GM10266 (cell line): ENCODE data around the gene FAM120C.

Source experiments
- DNase-seq: peaks from one replicate; pipeline ENCODE4 v3.0.0; 2012; ENCODE audit errors: extremely low spot score
- TF ChIP-seq, protein P1 (sequence below): IDR thresholded peaks from 2 replicates; pipeline ENCODE4 v1.5.1; 2012; ENCODE audit warnings: mild to moderate bottlenecking, low read depth; ENCODE audit not compliant: control insufficient read depth, insufficient read depth; ENCODE audit errors: missing control alignments

The FAM120C gene

DNA sequence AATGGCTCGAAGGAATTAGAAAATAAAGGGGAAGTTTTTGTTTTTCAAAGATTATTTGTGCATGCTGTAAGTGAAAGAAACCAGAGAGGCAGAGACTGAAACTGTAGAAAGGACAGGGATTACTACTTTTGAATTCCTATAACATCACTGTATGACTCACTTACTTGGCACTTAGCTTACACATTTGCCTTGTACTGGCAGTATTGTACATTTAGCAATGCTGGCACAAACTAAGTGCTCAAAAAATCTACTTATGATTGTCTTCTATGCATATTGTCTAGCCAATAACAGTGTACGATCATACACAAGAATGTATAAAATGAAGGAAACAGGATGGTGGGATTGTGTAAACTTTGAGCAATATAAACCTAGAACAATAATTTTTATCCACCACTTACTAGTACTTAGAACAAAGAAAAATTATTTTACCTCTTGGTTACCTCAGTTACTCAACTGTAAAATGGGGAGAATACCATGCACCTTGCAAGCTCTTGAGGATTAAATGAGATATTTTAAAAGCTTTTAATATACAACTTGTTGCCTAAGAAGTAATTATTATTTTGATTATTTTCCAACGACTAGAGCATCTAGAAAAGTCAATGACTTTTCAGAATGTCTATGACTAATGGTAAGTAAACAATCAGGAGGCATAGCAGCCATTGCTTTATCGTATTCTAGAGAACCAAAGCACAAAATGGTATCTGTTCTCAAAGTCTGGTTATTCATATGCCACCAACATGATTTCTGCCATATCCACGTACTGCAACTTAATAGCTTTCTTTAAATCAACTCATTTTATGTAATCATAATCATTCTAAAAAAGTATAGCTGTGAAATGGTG, 4.7 kb downstream of the FAM120C start:
- no peak for DNase-seq
- TF ChIP-seq, protein P1, sequence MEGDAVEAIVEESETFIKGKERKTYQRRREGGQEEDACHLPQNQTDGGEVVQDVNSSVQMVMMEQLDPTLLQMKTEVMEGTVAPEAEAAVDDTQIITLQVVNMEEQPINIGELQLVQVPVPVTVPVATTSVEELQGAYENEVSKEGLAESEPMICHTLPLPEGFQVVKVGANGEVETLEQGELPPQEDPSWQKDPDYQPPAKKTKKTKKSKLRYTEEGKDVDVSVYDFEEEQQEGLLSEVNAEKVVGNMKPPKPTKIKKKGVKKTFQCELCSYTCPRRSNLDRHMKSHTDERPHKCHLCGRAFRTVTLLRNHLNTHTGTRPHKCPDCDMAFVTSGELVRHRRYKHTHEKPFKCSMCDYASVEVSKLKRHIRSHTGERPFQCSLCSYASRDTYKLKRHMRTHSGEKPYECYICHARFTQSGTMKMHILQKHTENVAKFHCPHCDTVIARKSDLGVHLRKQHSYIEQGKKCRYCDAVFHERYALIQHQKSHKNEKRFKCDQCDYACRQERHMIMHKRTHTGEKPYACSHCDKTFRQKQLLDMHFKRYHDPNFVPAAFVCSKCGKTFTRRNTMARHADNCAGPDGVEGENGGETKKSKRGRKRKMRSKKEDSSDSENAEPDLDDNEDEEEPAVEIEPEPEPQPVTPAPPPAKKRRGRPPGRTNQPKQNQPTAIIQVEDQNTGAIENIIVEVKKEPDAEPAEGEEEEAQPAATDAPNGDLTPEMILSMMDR = no peak

DNA sequence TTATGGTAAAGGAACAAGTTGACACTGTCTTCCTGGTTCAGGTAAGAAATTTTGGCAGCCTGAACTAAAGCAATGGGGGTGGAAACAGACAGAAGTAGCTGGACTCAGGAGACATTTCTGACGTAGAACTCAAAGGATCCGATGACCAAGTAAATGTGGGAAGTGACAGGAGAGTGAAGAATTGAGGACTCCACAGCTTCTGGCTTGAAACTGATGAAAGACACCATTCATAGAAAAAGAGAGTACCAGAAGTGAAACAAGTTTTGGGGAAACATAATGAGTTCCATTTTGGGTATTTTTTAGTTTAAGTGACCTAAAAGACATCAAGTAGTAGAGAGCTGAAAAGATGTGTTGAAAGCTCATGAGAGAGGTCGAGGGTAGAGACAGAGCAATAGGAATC, 5.7 kb downstream of the FAM120C start:
- no peak for DNase-seq
- TF ChIP-seq, protein P1 = no peak

DNA sequence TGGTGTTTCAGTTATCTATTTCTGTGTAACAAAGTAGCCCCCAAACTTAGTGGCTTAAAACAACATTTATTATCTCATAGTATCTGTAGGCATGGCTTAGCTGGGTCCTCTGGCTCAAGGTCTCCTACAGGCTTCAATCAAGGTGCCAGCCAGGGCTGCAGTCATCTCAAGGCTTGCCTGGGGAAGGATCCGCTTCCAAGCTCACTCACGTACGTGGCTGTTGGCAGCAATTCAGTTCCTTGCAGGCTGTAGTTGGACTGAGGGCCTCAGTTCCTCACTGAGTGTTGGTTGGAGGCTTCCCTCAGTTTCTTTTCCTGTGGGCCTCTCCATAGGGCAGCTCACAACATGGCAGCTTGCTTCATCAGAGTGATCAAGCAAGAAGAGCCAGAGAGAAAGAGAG, 9.3 kb downstream of the FAM120C start:
- TF ChIP-seq, protein P1 = no peak
- DNase-seq = no peak

DNA sequence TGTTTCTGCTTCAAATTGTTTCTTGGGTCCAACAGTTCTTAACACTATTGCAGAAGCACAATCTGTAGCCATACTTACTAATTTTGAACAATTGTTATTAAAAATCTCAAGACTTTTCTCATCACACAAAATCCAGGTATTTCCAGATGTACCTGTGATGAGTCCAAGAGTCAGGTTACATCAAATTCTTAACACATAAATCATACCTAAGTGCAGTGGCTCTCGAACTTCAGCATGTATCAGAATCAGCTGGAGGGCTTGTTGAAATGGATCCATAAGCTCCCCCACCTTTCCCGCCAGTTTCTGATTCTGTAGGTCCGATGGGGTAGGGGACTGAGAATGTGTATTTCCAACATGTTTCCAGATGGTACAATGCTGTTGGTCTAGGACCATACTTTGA, 10.6 kb downstream of the FAM120C start:
- DNase-seq = no peak
- TF ChIP-seq, protein P1 = no peak

DNA sequence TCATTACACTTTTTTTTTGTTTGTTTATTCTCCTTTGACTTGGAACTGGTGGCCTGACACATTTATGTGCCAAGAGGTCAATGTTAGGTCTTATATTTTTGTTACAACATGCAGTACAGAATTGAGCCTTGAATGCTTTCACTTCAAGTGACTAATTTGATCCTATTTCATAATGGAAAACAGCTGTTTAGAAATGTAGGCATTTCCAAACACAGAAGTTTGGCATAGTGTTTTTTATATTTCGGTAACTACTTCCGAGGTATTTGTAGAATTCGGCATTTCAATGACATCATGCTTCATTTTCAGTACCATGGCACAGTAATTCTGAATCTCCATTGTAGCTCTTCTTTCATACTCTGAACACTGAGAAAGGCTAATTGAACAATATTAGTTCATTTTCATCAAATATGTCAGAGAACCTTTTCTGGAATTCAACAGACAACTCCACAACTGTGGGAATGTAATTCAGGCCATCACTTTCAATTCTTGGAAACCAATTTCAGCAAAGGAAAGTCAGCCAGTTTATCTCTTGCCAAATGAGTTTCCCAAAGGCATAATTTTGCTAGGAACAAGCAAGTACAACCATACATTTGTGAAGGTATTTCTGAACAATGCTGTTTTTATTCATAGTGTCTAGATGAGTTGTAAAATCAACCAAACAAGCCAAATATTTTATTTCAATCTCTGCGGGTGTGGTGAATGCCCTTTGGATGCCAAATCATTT, 11.4 kb downstream of the FAM120C start:
- no peak for DNase-seq
- TF ChIP-seq, protein P1 = no peak

DNA sequence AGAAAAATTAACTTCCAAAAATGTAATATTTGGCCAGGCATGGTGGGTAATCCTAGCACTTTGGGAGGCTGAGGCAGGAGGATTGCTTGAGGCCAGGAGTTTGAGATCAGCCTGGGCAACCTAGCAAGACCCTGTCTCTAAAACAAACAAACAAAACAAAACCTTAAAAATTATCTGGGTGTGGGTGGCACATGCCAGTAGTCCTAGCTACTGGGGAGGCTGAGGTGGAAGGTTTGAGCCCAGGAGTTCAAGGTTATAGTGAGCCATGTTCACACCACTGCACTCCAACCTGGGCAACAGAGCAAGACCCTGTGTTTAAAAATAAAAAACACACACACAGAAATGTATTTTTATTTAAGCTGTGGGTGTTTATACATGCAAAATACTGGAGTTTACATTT, 12.0 kb downstream of the FAM120C start:
- TF ChIP-seq, protein P1 = no peak
- DNase-seq = no peak

DNA sequence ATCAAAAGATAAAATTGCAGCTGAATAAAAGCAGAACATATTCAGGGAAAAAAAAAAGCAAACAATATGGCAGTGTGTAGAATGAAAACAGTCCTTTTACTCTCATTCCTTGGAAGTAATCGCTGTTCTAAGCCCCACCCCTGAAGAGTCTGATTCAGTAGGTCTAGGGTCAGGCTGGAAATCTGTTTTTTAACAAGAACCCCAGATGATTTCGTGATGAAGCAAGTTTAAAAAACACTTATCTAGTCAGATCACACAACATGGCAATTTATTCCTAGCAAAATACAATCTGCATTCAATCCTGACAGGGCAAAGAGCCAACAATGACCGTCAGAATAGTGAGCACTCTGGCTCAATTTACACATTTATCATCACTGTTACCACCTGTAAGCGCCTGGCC, 16.1 kb downstream of the FAM120C start:
- TF ChIP-seq, protein P1 = no peak
- DNase-seq = no peak
